Measurements from ENCODE around the gene ARHGAP24.
A peak's percentile ranks its signal among the peaks of the same experiment; 100 is the strongest.

The ARHGAP24 gene

DNA sequence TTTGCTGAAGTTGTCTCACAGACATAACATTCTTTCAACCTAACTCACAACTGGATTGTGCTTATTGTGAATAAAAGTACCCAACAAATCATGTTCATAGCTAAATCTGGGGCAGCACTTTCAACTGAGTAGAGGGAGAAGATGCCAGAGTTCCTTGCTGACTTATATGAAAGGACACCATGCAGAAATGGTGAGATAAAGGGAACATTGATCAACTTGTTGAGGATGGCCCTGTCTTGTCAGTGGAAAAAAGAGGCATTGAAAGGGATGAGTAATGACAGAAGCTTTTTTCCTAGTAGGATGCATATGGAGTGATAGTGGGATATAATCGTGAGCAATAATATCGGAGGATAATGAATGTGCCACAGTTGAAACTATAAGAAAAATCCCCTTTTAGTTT is 221.7 kb downstream of the ARHGAP24 start:
- DNase-seq: no peak

DNA sequence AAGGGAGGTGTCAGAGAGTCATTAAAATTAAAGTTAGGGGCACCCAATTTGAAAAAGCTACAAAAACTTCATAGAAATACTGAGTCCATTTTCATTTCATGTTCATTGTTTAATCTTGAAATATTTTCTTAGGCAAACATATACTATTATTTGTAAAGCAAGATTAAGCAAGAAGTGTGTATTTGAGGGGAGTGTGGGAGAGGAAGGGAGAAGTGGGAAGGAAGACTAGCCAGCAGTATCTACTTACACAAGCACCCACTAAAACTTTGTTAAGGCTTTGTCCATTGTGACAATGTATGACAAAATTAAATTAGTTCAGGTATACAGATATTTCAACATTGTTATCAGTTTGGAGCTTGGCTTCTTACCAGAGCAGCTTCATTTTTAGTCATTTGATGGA is 222.9 kb downstream of the ARHGAP24 start:
- no peak for DNase-seq

DNA sequence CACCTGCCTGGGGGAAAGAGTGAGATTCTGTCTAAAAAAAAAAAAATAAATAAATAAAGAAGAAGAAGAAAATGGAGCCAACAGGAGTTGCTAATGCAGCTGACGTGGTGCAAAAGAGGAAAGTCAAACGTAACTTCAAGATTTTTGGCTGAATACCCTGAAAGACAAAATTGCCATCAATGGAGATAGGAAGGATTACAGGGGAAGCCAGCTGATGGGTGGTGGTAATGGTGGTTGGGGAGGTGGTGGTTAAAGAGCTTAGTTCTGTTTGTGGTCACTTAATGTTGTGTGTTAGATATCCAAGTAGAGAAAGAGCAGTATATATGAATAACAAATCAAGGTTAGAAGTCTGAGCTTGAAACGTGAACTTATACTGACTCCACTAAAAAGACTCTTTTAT is 225.4 kb downstream of the ARHGAP24 start:
- no peak for DNase-seq

DNA sequence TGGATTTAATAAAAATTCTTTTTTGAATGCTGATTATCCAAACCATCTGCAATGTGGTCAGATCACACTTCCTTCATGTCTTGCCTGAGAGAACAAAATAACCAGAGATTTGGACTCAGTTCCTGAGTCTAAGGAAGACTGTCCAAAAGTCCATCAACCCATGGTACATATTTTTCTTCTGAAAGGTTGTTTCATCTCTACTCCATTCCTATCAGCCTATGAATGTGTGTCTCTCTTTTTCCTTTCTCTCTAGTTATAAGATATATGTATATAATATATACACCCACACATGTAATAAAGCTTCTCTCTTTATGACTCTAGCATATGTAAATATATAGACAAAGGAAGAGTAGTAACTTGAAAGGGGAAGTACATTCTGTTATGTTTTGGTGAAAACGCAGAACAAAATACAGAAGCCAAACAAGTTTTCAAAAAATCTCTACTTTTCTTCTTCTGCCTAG is 226.9 kb downstream of the ARHGAP24 start:
- no peak for DNase-seq

DNA sequence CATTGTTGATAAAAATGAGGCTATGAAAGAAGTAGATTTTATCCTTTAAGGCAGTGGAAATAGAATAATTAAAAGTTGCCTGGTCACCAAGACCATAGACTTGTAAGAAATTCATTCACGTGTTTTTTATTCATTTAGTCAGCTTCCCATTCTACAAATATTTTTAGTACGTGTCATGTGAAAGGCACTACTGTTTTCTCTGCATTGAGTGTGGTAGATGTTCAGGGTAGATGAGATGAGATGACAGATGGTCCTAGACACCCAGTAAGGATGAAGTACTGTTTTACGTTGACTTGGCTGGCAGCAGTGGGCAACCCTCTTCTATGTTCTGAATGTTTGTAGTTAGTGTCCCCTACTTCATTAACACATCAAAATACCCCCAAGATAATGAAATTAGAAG is 228.1 kb downstream of the ARHGAP24 start:
- DNase-seq: no peak

DNA sequence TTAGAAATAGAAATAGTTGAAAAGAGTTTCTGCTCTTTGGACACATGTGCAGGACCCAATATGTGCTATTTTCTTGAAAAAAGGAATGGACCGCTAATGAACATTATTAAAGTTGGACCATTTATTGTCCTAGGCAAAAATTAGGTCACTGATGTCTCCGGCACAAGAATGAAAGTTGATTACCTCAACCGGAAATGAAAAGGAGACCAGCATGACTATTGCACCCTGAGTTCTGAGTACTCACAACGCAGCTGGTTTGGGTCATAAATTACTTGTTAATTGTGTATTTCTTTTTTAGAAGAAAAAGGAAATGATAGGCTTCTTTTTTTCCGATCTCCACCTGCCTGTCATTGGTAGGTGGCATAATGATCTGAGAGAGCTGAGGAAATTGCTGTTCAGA is 232.7 kb downstream of the ARHGAP24 start:
- DNase-seq: no peak

DNA sequence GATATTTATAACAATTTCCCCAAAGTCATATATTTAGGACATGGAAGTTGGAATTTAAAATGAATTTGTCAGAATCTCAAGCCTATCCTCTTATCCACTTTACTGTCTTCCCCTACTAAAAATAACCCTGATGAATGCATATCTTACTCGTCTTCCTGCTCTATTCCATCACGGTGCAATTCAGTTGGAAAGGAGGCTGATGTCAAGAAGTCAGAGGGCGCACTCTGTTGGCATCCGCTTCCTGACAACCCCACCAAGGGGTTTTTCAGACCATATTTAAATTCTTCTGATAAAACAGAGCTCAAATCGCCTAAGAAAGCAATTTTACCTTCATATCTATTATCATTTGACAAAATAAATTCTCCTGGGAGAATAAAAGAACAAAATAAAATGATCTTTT is 233.5 kb downstream of the ARHGAP24 start:
- DNase-seq: no peak

DNA sequence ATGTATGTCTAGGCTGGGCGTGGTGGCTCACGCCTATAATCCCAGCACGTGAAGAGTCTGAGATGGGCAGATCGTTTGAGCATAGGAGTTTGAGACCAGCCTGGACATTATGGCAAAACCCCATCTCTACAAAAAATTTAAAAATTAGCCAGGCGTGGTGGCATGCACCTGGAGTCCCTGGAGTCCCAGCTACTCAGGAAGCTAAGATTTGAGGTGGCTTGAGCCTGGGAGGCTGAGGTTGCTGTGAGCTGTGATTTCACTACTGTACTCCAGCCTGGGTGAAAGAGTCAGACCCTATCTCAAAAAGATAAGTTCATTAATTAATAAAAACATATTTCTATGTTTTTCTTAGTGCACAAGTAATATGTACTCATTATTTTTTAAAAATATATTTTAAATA is 238.1 kb downstream of the ARHGAP24 start:
- DNase-seq: no peak

DNA sequence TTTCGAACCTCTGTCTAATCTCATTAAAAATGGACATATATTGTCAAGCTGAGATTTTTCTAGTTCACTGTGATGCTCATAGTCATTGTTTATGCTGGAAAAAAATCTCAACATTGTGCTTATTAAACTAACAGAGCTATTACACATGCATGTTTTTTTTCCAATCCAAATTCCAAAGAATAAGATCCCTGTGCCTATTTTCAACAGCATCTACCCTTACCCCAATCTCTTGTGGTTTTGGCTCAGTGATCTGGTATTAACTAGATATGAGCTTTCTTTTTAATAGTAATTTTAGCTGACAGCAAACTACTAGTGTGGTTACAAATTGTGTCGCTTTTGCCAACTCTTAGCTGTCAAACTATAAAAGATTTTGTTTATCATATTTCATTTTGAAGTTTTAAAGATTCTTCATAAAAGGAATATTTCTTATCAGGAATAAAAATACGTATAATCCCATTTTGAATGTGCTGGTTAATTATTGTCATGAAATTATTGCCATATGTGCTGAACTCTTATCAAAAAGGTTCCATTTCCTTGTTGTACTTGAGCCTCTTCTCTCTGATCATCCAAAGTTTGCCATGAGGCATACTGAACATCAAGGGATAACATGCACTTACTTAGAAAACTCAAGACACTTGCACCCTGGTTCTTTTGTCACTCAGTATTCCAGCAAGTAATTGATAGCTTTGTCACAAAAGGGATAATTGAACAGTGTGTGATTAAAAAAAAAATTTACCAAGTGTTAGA is 241.2 kb downstream of the ARHGAP24 start:
- DNase-seq: no peak

DNA sequence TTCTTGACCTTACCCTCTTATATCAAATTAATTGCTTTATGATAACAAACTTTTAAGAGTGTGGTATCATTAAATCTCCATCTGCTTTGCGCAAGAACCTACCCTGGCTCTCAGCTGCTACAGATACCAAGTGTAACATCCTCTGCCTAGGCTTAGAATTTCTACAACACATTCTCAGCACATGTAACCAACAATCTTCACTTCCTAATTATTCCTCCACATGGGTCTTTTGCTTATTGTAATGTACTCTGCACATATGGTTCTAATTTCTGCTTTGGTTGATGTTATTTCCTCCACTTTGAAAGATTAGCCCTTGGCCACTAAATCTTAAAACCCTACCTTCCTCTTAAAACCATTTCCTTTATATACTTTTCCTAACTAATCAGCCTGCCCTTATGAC is 242.4 kb downstream of the ARHGAP24 start:
- no peak for DNase-seq

DNA sequence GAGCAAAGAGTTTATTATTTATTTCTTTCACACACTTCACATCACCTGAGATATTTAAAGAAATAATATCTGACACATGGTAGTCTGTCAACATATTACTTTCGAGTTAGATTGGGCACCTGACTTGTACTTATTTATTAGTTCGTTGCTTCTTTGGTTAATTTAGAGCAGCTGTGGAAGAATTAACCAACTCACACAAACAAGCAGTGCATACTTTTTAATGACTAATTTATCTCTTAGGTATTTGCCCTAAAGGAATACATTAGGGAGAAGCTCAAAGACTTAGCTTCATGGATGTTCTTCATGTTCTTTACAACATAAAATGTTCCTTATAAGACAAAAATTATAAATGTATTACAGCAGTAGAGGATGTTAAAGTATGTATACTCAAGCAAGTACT is 242.9 kb downstream of the ARHGAP24 start:
- DNase-seq: no peak

DNA sequence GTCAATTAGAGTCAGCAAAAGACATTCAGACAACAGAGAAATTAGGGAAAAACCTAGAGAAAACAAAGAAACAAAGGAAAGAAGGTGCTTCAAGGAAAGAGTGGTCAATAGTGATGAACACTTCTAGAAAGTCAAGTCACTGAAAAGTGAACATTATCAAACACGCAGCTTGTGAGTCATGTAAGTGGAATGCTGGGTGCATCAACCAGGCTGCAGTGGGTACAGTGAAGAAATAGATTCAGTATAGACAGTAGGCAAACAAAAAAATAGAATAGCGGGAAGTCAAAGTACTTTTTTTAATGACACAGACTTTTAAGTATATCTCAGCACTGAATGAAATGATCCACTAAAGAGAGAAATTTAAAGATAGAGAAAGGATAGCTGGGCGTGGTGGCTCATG is 245.8 kb downstream of the ARHGAP24 start:
- no peak for DNase-seq

DNA sequence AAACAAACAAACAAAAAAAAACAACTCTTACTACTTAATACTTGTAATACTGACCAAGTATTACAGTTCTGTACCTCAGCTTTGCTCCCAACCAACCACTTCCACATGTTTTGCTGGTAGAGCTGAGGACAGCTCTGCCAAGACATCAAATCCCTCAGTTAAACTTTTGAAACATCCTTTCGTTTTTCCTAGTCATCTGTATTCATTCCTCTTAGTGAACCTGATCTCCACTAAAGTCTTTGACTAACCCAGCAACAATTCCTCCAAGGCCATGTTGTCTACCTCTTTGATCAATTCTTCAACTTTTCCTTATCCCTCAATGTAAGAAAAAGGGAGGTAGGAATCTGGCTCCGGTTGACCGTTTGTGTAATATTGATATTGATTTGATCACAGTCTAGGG is 247.5 kb downstream of the ARHGAP24 start:
- no peak for DNase-seq

DNA sequence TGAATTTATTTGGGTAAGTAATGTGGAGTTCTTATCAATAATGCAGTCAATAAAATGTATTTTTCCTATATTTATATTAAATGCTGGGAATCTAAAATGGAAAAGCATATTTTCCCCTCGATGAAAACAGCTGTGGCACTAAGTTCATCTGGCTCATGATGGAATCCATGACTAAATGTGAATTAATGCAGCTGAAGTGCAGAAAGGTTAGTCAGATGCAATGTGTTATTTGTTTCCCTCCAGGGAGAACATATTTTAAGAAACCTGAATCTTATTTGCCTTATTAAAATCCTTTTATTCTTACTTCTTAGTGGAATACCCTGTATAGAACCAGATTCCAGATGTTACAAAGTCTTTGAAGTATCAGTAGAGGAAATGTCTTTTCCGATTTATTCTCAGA is 247.9 kb downstream of the ARHGAP24 start:
- DNase-seq: no peak

DNA sequence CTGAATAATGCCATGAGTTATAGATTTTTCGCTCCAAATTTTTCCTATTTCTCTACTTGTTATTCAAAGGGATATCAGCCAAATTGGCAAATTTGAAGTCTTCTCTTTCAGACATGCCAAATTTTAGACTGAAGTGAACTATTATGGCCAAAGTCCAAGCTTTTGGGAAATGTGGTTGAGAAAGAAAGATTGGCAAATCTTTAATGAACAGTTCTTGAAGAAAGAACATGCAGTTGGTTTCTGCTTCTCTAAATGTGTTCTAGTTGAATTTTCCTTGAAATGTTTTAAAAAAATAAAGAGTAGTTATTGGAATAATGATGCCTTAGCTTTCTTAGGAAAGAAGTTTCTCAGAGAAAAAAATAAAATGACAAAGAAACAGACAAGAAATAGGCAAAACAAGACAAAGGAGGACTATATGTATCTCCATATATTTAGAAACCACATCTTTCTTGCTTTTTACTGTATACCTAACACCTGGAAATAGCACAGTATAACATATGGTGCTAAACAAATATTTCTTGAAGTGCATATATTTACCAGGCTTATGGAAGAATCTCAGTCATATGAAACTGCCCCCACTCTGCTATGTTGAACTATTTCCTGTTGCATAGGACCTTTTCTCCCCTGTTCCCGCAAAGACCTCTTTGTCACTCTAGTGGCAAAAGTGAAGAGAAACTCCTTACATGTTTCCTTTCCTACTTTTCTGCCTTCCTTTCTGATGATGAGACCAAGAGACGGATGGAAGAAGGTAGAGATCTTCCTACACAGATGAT is 250.0 kb downstream of the ARHGAP24 start:
- no peak for DNase-seq

DNA sequence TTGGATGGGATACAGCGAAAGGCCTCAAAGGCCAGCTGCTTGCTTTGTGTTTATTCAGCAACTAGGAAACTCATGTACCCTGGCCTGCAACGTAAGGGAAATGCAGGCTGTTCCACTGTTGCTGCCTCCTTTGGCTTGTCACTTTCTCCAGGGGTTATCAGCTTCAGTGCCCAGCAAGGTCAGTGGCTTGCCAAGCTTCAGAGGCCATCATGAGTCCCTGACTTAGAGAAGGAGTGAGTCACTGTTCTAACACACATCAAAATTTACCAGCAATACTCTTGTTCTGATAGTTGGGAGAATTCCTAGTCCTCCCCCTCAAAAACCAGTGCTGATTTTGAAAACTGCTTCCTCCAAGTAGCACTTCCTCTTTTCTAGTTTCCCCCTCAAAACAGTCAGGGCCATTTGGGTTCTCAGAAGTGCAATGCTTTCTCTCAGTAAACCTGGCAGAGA is 250.8 kb downstream of the ARHGAP24 start:
- peak in 3 of 56 donors; percentile 2 to 24 (median 13) for DNase-seq

DNA sequence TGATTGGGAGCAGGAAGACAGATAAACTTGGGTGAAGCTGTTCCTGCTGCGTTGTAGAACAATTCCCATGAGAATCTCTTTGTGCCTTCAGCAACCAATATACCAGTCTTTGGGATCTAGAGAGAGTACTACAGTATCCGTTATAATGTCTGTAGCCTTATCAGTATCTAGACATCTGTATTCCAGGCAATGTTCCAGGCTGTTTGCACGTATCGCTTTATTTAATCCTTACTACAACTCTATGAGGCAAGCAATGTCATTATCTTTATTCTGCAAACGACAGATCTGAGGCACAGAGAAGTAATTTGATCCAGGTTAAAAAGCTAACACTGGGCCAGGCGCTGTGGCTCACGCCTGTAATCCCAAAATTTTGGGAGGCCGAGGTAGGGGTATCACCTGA is 251.6 kb downstream of the ARHGAP24 start:
- DNase-seq: no peak

DNA sequence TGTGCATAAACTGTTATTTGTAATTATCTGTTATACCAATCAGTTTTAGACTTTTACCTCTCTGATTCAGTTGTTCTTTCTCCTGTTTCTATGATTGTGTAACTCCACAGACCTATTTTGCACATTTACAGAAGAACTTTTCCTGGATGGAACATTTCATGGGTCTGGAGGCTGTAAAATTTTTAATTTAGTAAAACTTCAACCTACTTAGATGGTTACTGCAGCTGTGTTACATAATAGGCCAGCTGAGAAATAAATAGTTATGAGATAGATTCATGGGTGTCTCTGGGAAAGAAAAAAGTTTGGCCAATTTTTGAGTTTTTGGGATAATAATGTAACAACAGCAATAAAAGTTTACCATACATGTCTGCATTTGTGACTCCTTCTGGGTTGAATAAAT is 253.5 kb downstream of the ARHGAP24 start:
- DNase-seq: no peak

DNA sequence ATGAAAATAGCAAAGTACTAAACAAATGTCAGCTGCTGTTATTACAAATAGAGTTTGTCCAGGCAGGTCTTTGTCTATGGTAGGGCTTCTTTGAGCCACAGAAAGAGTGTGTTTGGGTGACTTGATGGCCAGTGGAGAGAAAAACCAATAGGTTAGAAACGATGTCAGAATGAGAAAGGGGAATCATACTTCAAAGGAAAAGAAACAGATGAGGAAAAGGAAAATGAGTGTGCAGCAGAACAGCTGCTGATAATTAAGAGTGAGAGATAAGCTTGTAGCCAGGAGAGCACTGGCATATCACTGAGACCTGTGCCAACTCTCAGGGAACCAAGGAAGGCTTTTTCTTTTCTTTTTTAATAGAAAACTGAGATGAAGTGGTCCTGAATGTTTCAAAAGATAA is 257.2 kb downstream of the ARHGAP24 start:
- no peak for DNase-seq

DNA sequence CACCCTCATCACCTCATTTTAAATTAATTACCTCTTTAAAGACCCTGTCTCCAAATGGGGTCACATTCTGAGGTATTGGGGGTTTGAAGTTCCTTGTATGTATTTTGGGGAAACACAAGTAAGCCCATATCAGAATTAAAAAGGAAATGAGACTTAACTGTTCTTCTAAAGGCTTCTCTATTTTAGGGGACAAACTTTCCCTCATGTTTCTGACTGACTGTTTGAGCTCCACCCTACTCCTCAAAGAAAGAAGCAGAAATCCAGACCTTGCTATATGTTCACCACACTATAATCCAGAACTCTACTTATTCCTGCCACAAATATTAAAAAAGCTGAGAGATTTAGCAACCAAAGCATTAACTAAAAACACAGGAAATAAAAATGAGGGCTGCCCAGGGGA is 258.8 kb downstream of the ARHGAP24 start:
- no peak for DNase-seq

DNA sequence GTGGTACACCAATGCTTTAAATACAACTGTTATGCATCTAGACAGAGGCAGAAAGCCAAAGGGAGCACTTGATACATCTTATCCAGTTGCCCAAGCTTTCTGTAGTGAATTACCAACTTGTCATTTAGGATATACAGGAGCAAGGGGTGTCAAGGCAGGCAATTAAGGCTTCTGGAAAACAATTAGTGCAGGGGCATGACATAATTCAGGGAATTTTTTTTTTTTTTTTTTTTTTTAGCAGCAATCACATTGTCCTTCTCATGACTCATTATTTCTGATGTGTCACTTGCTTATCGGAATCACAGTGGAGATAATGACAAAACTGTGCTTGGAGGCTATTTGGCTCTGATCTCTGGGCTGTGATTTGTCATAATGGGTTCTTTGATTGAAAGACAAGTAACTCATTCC is 259.5 kb downstream of the ARHGAP24 start:
- DNase-seq: peak in 5 of 56 donors; percentile 2 to 36 (median 20)

DNA sequence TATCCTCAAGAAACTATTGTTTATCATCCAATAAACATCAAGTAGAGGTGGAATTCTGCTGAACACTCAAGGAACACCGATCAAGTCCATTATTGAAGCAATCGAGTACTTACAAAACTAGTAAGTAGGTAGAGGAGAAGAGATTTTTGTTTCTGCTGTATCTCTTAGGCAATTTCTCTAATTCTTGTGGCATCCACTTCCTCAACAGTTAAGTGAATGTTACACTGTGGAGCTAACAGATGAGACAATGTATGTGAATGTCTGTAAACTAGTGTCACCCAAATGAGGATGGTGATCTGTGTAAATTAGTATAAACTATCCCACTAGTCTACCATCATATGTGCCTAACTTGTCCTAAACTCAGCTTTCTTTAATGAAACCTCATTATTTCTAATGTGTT is 261.6 kb downstream of the ARHGAP24 start:
- no peak for DNase-seq

DNA sequence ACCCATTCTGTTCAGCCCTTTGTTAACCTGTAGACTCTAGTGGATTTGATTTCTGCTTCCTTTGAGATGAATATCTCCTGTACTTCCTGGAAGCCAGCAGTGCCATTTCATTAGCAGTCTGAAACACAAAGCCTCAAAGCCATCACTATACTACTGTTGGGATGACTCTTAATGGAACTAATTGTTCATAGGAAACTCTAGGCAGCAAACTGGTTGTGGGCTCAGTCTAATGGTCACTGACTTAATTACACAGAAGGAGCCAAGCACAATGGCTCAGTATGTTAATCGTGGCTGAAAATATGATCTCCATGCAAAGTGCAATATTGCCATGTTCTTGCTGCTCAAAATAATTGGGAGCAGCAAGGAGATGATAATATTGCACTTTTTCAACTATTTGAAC is 262.3 kb downstream of the ARHGAP24 start:
- DNase-seq: peak in 1 of 56 donors; percentile 6
